Measurements from ENCODE around the gene RAMP2.

DNA sequence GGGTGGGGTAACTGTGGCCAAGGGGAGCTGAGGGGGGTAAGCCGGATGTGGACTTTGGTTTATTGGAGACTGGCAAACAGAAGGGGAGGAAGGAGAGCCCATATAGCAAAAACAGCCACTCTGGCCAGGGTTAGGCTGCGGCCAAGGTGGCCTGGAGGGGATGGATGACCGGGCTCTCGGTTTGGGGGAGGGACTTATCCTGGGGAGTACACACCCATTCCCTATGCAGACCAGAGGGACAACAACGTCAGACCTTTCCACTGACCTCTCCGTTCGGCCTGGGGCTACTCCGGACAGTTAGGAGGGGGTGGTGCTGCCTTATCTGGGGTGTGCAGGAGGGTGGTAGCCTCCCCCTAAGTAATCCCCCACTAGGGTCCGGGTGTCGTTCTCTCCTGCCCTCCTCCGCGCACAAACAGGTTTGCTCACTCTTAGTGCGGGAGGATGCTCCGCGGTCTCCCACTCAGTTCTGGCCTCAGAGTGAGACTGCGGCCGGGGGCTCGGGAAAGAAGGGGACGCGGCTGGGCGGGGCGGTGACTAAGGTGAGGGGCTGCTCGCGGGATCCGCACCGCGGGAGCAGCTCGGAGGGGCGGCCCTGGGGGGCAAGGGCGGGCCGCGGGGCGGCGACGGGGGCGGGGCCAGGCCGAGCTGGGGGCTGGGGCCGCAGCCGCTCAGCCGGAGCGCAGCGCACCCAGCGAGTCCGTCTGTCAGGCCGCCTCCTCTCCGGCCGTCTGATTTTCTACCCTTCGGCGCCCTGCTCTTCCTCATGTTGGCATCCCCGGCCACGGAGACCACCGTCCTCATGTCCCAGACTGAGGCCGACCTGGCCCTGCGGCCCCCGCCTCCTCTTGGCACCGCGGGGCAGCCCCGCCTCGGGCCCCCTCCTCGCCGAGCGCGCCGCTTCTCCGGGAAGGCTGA, 19.2 kb downstream of the RAMP2 start, which contains the start of gene WNK4:
- no peak for TF ChIP-seq EZH2phosphoT487 (IDR thresholded peaks at IDR 0.05; ENCODE audit: borderline replicate concordance, low read depth, low read length)
- TF ChIP-seq, protein P1, sequence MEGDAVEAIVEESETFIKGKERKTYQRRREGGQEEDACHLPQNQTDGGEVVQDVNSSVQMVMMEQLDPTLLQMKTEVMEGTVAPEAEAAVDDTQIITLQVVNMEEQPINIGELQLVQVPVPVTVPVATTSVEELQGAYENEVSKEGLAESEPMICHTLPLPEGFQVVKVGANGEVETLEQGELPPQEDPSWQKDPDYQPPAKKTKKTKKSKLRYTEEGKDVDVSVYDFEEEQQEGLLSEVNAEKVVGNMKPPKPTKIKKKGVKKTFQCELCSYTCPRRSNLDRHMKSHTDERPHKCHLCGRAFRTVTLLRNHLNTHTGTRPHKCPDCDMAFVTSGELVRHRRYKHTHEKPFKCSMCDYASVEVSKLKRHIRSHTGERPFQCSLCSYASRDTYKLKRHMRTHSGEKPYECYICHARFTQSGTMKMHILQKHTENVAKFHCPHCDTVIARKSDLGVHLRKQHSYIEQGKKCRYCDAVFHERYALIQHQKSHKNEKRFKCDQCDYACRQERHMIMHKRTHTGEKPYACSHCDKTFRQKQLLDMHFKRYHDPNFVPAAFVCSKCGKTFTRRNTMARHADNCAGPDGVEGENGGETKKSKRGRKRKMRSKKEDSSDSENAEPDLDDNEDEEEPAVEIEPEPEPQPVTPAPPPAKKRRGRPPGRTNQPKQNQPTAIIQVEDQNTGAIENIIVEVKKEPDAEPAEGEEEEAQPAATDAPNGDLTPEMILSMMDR (conservative IDR thresholded peaks at IDR 0.05; ENCODE audit: low read length), result no peak

Data from OCI-LY7 (cell line).